GM20000 (cell line): ENCODE measurements around the gene OR5K2.

Source experiments
- DNase-seq: peaks from one replicate; pipeline ENCODE4 v3.0.0; 2012; ENCODE audit warnings: low spot score
- TF ChIP-seq, protein P1 (sequence below): IDR thresholded peaks from 2 replicates; pipeline ENCODE4 v1.5.1; 2012; ENCODE audit warnings: mild to moderate bottlenecking, control low read depth; ENCODE audit errors: extremely low read depth, missing control alignments

Gene OR5K2

DNA sequence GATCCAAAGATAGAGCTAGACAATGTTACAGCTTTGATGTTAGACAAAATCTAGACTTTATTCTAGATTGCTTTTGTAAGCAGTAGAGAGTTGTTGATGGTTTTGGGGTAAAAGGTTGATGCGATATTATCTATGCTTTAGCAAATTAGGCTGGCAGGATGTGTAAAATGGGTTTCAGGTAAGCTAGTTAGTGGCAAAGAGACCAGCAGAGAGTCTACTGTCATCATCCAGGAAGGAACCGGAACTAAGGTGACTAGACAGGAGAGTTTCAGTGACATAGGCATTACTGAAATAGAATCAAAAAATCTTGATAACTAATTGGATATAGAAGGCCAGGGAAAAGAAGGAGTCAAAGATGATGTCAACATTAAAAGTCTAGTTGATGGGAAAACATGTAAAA is 11.1 kb downstream of the OR5K2 start:
- DNase-seq = no peak
- TF ChIP-seq, protein P1, sequence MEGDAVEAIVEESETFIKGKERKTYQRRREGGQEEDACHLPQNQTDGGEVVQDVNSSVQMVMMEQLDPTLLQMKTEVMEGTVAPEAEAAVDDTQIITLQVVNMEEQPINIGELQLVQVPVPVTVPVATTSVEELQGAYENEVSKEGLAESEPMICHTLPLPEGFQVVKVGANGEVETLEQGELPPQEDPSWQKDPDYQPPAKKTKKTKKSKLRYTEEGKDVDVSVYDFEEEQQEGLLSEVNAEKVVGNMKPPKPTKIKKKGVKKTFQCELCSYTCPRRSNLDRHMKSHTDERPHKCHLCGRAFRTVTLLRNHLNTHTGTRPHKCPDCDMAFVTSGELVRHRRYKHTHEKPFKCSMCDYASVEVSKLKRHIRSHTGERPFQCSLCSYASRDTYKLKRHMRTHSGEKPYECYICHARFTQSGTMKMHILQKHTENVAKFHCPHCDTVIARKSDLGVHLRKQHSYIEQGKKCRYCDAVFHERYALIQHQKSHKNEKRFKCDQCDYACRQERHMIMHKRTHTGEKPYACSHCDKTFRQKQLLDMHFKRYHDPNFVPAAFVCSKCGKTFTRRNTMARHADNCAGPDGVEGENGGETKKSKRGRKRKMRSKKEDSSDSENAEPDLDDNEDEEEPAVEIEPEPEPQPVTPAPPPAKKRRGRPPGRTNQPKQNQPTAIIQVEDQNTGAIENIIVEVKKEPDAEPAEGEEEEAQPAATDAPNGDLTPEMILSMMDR = no peak

GRCh38 chr3:98512576-98512975 is 15.1 kb downstream of the OR5K2 start:
- no peak for DNase-seq
- TF ChIP-seq, protein P1 = no peak

DNA sequence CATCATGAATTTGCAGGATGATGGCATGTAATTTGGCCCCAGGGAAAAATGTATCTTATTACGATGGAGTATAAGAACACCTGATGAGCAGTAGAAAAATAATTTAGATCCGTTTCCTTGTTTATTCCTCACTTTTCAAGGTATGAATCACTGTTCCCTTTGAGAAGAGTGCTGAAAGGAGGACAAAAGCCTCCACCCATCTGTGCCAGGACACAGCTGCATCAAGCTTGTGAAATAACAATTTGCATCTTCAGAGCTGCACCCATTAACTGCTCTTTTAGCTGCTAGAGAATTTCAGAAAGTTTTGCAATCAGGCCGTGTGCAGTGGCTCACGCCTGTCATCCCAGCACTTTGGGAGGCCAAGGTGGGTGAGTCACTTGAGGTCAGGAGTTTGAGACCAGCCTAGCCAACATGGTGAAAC is 15.6 kb downstream of the OR5K2 start:
- TF ChIP-seq, protein P1 = no peak
- DNase-seq = no peak

GRCh38 chr3:98513736-98514135 is 16.3 kb downstream of the OR5K2 start:
- DNase-seq = no peak
- TF ChIP-seq, protein P1 = no peak

GRCh38 chr3:98514948-98515347 is 17.5 kb downstream of the OR5K2 start:
- no peak for DNase-seq
- TF ChIP-seq, protein P1 = no peak

DNA sequence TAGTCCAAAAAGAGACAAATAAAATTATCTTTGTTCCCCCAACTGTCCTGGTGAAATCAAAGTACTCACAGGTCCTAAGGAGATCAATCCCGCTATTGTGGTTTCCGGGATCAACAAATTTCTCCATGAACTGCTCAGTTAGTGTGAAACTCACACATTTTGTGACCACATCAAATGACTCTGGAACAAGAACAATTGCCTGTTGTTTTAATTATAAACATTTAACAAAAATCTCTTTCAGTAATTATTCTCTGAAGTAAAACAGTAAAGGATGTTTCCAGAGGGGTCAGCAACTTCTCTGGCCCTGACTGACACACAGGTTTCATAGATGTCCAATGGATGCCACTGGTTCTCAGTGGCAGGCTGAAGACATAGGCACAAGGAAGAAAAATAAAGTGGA is 21.3 kb downstream of the OR5K2 start:
- DNase-seq = no peak
- TF ChIP-seq, protein P1 = no peak

- no peak for DNase-seq
- TF ChIP-seq, protein P1 = no peak
These were observed 21.9 kb downstream of the OR5K2 start for GRCh38 chr3:98519351-98519750.
